Measurements from ENCODE around the gene HS3ST5. TPM values are rescaled to one million over a fixed set of nuclear protein-coding genes. Genes with fewer than 3 reads are reported as not detected.

Gene HS3ST5
- total and polyA plus RNA-seq, 2 donors (not counting 3 experiments of a cell fraction or from before 2014, with no cell fraction given), result not detected

GRCh38 chr6:114194362-114195026 is 148.3 kb downstream of the HS3ST5 start:
- no peaks in the 10 kb centered on the region for H3K4me1 ChIP-seq (ENCODE audit: control insufficient read depth, extremely low read depth, insufficient read depth, low read length)
- dilution Hi-C loops (cut with MboI; ENCODE audit: extremely low pct_ligation_motif_present, low sequenced_read_pairs) (no loop called here), intact Hi-C loops (cut with micrococcal nuclease) (no loop called here)
- no peaks in the 10 kb centered on the region for H4K20me1 ChIP-seq (replicated peaks; ENCODE audit: control insufficient read depth, extremely low read depth, insufficient read depth, low read length)
- POLR2A ChIA-PET, result no interaction called here
- no peaks in the 10 kb centered on the region for H3K27me3 ChIP-seq (ENCODE audit: control insufficient read depth in 2 of 2, insufficient read depth in 2 of 2, low read length in 2 of 2)
- H3K79me2 ChIP-seq (ENCODE audit: control insufficient read depth, insufficient read depth, low read length), result no peaks in the 10 kb centered on the region
- H3K27ac ChIP-seq (ENCODE audit: insufficient read depth, low read depth, low read length), result no peak overlapping the region
- no peak overlapping the region for H2AFZ ChIP-seq (ENCODE audit: low read depth, low read length)
- no TSS peak for BruUV-seq (replicated peaks)
- no peaks in the 10 kb centered on the region for H3K36me3 ChIP-seq (ENCODE audit: control insufficient read depth in 2 of 2, extremely low read depth in 1 of 2, insufficient read depth in 2 of 2, low read length in 2 of 2)
- H3K4me2 ChIP-seq (ENCODE audit: insufficient read depth, low read length), result no peak overlapping the region
- no peak overlapping the region for H3K9ac ChIP-seq (replicated peaks; ENCODE audit: extremely low read depth, insufficient read depth, low read length)
- DNase-seq (ENCODE audit: low read depth, low spot score), result no peak
- TF ChIP-seq POLR2A (IDR thresholded peaks at IDR 0.05; ENCODE audit: low read depth, low read length) (no peak), POLR2AphosphoS5 (IDR thresholded peaks at IDR 0.05; ENCODE audit: insufficient read depth, low read depth, low read length) (no peak)
- no peaks in the 10 kb centered on the region for H3K9me1 ChIP-seq (replicated peaks; ENCODE audit: control insufficient read depth, extremely low read depth, insufficient read depth, low read length)
- no peak for FAIRE-seq
- H3K4me3 ChIP-seq (replicated peaks in 1 of 3; ENCODE audit: insufficient read depth in 1 of 3, low read depth in 1 of 3, low read length in 3 of 3), result no peak overlapping the region
- CTCF ChIA-PET, result no interaction called here
- H3K9me3 ChIP-seq (replicated peaks; ENCODE audit: control insufficient read depth, insufficient read depth, low read length), result no peaks in the 10 kb centered on the region

- CTCF ChIA-PET, result no interaction called here
- dilution Hi-C loops (cut with MboI; ENCODE audit: extremely low pct_ligation_motif_present, low sequenced_read_pairs), result no loop called here
Observed at GRCh38 chr6:114187563-114187962, 155.3 kb downstream of the HS3ST5 start.

More at GRCh38 chr6:114187563-114187962, 155.3 kb downstream of the HS3ST5 start:
- H2AFZ ChIP-seq (ENCODE audit: low read depth, low read length), result no peak overlapping the region
- no peak for FAIRE-seq
- intact Hi-C loops (cut with micrococcal nuclease), result no loop called here
- no peaks in the 10 kb centered on the region for H3K27me3 ChIP-seq (ENCODE audit: control insufficient read depth in 2 of 2, insufficient read depth in 2 of 2, low read length in 2 of 2)
- H3K4me1 ChIP-seq (ENCODE audit: control insufficient read depth, extremely low read depth, insufficient read depth, low read length), result no peaks in the 10 kb centered on the region
- no peak overlapping the region for H3K27ac ChIP-seq (ENCODE audit: insufficient read depth, low read depth, low read length)
- no peaks in the 10 kb centered on the region for H3K36me3 ChIP-seq (ENCODE audit: control insufficient read depth in 2 of 2, extremely low read depth in 1 of 2, insufficient read depth in 2 of 2, low read length in 2 of 2)
- H3K9ac ChIP-seq (replicated peaks; ENCODE audit: extremely low read depth, insufficient read depth, low read length), result no peak overlapping the region
- BruUV-seq (replicated peaks), result no TSS peak
- H3K9me3 ChIP-seq (replicated peaks; ENCODE audit: control insufficient read depth, insufficient read depth, low read length), result no peaks in the 10 kb centered on the region
- no peak overlapping the region for H3K4me2 ChIP-seq (ENCODE audit: insufficient read depth, low read length)
- H4K20me1 ChIP-seq (replicated peaks; ENCODE audit: control insufficient read depth, extremely low read depth, insufficient read depth, low read length), result no peaks in the 10 kb centered on the region
- POLR2A ChIA-PET, result no interaction called here
- no peaks in the 10 kb centered on the region for H3K79me2 ChIP-seq (ENCODE audit: control insufficient read depth, insufficient read depth, low read length)
- H3K4me3 ChIP-seq (replicated peaks in 1 of 3; ENCODE audit: insufficient read depth in 1 of 3, low read depth in 1 of 3, low read length in 3 of 3), result no peak overlapping the region
- TF ChIP-seq POLR2A (IDR thresholded peaks at IDR 0.05; ENCODE audit: low read depth, low read length) (no peak), GATA2 (IDR thresholded peaks at IDR 0.05; ENCODE audit: insufficient read depth, insufficient read length, low read depth, low read length) (no peak), MYC (IDR thresholded peaks at IDR 0.05; ENCODE audit: low read depth, low read length) (no peak), JUN (IDR thresholded peaks at IDR 0.05; ENCODE audit: borderline replicate concordance, insufficient read depth, insufficient read length, low read depth) (no peak), MAX (IDR thresholded peaks at IDR 0.05; ENCODE audit: insufficient read depth, insufficient read length) (no peak), POLR2AphosphoS5 (IDR thresholded peaks at IDR 0.05; ENCODE audit: insufficient read depth, low read depth, low read length) (no peak), EZH2 (IDR thresholded peaks at IDR 0.05; ENCODE audit: borderline replicate concordance, low read depth, low read length, severe bottlenecking) (no peak), CTCF (IDR thresholded peaks at IDR 0.05; ENCODE audit: extremely low read depth in 1 of 2, insufficient read depth in 1 of 2, low read depth in 1 of 2, low read length in 2 of 2) (no peak), FOS (IDR thresholded peaks at IDR 0.05; ENCODE audit: borderline replicate concordance, insufficient read depth, low read length) (no peak)
- DNase-seq (ENCODE audit: low read depth, low spot score), result no peak
- H3K9me1 ChIP-seq (replicated peaks; ENCODE audit: control insufficient read depth, extremely low read depth, insufficient read depth, low read length), result no peaks in the 10 kb centered on the region
